Smooth muscle cell (in vitro differentiated cells): Measurements from ENCODE around the gene MESP2. TPM values are rescaled to one million over a fixed set of nuclear protein-coding genes. Genes with fewer than 3 reads are reported as not detected.

Experiments used
- DNase-seq: peaks from one replicate; lab custom pipeline; 2025; ENCODE audit not compliant: unreplicated experiment; lab: John Stamatoyannopoulos, UW
- H2AFZ ChIP-seq: fragments of 200-600 bp; sonication (generic); 2 replicates; pipeline ENCODE4 v1.6.0; 2016; ENCODE audit warnings: antibody characterized with exemption, low read depth, mild to moderate bottlenecking
- H3F3A ChIP-seq: fragments of 200-600 bp; sonication (generic); 2 replicates; pipeline ENCODE4 v1.6.0; 2017; ENCODE audit warnings: antibody characterized with exemption, low read depth
- H3K27ac ChIP-seq: fragments of 200-600 bp; sonication (generic); 2 replicates; pipeline ENCODE4 v1.5.1; 2016; ENCODE audit warnings: low read depth, mild to moderate bottlenecking
- H3K27me3 ChIP-seq: fragments of 200-600 bp; sonication (generic); 2 replicates; pipeline ENCODE4 v1.6.1; 2016; ENCODE audit warnings: low read depth, mild to moderate bottlenecking
- H3K36me3 ChIP-seq: fragments of 200-600 bp; sonication (generic); 2 replicates; pipeline ENCODE4 v1.5.1; 2016; ENCODE audit warnings: low read depth
- H3K4me1 ChIP-seq: fragments of 200-600 bp; sonication (generic); 2 replicates; pipeline ENCODE4 v1.5.1; 2016; ENCODE audit warnings: low read depth
- H3K4me2 ChIP-seq: fragments of 200-600 bp; sonication (generic); 2 replicates; pipeline ENCODE4 v1.6.0; 2016; ENCODE audit warnings: mild to moderate bottlenecking
- H3K4me3 ChIP-seq: fragments of 200-600 bp; sonication (generic); 2 replicates; pipeline ENCODE4 v1.5.1; 2016; ENCODE audit warnings: mild to moderate bottlenecking
- H3K79me2 ChIP-seq: fragments of 200-600 bp; sonication (generic); 2 replicates; pipeline ENCODE4 v1.6.0; 2016; ENCODE audit warnings: low read depth, mild to moderate bottlenecking
- H3K9ac ChIP-seq: fragments of 200-600 bp; sonication (generic); 2 replicates; pipeline ENCODE4 v1.6.0; 2016; ENCODE audit warnings: low read depth
- H3K9me3 ChIP-seq: fragments of 200-600 bp; sonication (generic); replicated peaks from 2 replicates; pipeline ENCODE4 v1.5.1; 2016; ENCODE audit warnings: low read depth
- H4K20me1 ChIP-seq: fragments of 200-600 bp; sonication (generic); 2 replicates; pipeline ENCODE4 v1.6.0; 2016; ENCODE audit warnings: low read depth
- WGBS: methylation state at CpG from one replicate; pipeline ENCODE4 v1.1.7; 2016; ENCODE audit warnings: low lambda C conversion rate; 5-methylcytosine and 5-hydroxymethylcytosine counted together
- polyA plus RNA-seq: library from polyadenylated mRNA; unstranded; fragments of >200 nt; fragmentation: Nextera tagmentation; extraction: Ambion mirVana; gene quantifications from 2 replicates; pipeline ENCODE4 v1.2.1, GENCODE V29; 2016
- total RNA-seq: library from RNA; depleted of rRNA; stranded (reverse); fragments of >200 nt; gene quantifications from 2 replicates; pipeline ENCODE4 v1.2.3, GENCODE V29; 2014
- TF ChIP-seq, protein P1 (sequence below): fragments of 200-600 bp; sonication (generic); IDR thresholded peaks from 2 replicates; pipeline ENCODE4 v1.5.1; 2017; ENCODE audit warnings: borderline replicate concordance, mild to moderate bottlenecking, antibody characterized with exemption; ENCODE audit not compliant: insufficient read depth, poor library complexity, severe bottlenecking

Gene MESP2
- total and polyA plus RNA-seq, 2 experiments from 2014 or later: 0.09 TPM; not detected in 1

DNA sequence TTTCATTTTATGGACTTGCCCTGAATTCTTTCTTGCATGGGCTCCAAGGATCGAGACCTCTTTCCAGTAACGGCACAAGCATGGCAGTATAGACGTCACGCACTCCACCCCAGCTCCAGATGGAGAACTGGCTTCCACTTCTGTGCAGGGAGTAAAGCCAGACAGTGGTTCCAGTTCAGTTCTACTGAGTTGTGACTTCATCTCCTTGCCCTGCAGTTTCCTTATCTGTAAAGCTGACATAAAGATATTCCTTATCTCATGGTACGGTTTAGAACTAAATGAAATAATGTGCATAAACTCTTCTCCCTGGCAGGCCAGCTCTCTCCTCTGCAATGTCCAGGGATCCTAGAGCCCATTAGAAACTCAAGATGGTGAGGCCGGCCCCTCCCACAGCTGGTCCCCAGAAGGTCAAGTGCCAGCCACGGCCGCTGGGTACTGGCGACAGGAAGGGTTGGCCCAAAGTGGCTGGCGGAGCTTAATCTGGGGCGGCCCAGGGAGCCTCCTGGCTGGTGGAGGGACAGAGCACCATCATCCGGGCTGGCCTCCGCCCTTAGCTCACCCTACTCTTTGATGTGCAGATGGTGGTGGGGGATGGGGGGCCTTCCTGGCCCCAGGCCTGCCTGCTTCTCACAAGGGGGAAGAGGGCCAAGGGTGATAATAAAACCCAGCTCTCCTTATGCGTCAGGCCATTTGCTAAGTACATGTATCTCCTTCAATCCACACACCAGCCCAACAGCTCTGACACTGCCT, 7.2 kb downstream of the MESP2 start:
- H4K20me1 ChIP-seq: no peaks in the 10 kb centered on the region
- no peaks in the 10 kb centered on the region for H3K9me3 ChIP-seq
- TF ChIP-seq, protein P1, sequence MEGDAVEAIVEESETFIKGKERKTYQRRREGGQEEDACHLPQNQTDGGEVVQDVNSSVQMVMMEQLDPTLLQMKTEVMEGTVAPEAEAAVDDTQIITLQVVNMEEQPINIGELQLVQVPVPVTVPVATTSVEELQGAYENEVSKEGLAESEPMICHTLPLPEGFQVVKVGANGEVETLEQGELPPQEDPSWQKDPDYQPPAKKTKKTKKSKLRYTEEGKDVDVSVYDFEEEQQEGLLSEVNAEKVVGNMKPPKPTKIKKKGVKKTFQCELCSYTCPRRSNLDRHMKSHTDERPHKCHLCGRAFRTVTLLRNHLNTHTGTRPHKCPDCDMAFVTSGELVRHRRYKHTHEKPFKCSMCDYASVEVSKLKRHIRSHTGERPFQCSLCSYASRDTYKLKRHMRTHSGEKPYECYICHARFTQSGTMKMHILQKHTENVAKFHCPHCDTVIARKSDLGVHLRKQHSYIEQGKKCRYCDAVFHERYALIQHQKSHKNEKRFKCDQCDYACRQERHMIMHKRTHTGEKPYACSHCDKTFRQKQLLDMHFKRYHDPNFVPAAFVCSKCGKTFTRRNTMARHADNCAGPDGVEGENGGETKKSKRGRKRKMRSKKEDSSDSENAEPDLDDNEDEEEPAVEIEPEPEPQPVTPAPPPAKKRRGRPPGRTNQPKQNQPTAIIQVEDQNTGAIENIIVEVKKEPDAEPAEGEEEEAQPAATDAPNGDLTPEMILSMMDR: no peak
- H3K4me2 ChIP-seq: peak overlapping the region; percentile 50
- H2AFZ ChIP-seq: peak overlapping the region; percentile 3
- WGBS: 19% methylated on average over 14 of the region's 14 CpGs
- H3K79me2 ChIP-seq: no peaks in the 10 kb centered on the region
- H3K4me3 ChIP-seq: no peak overlapping the region
- no peaks in the 10 kb centered on the region for H3K4me1 ChIP-seq
- DNase-seq: no peak
- peaks cover 9% of the 10 kb centered on the region for H3F3A ChIP-seq
- peaks cover 7% of the 10 kb centered on the region for H3K36me3 ChIP-seq
- peak overlapping the region; percentile 8 for H3K27ac ChIP-seq
- H3K9ac ChIP-seq: no peak overlapping the region
- H3K27me3 ChIP-seq: no peaks in the 10 kb centered on the region

DNA sequence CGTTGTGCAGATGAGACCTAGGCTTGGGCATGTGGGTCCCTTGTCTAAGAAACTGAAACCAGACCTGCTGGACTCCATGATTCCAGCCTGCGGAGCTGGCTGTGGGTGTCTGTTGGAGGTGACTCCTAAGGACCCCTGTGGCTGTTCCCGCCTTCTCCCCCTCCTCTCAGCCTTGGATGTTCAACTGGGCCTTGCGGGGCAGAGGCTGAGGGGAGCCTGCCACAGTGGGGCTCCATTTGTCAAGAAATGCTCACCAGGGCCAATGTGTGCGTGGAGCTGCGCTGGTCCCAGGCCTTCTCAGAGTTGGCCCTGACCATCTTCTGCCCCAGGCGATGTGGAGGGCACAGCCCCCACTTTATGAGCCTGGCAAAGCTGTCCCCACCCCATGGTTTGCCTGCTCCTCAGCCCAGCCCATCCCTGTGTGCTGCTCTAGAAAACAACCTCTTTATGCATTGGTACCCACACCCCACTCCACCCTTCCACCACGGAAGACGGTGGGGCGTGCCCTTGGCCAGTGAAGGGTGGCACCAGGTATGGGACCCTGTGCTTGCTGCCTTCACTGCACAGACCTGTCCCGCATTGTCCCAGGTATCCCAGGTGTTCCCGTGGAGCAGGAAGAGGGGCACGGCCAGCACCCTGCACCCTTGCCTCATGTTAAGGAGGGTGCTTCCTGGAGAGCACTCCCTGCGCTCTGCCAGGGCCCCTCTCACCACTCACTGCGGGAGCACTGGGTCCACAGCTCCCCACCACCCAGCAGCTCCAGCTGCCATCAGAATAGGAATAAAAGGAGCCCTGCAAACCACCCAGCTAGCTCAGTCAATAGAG, 7.9 kb downstream of the MESP2 start:
- no peak for DNase-seq
- H3F3A ChIP-seq: peaks cover 9% of the 10 kb centered on the region
- H2AFZ ChIP-seq: no peak overlapping the region
- H3K27ac ChIP-seq: no peak overlapping the region
- H3K4me3 ChIP-seq: no peak overlapping the region
- WGBS: 80% methylated on average over 15 of the region's 15 CpGs
- no peaks in the 10 kb centered on the region for H3K4me1 ChIP-seq
- TF ChIP-seq, protein P1: no peak
- H3K9ac ChIP-seq: no peak overlapping the region
- H3K79me2 ChIP-seq: no peaks in the 10 kb centered on the region
- H3K9me3 ChIP-seq: no peaks in the 10 kb centered on the region
- H3K4me2 ChIP-seq: no peak overlapping the region
- no peaks in the 10 kb centered on the region for H3K27me3 ChIP-seq
- H4K20me1 ChIP-seq: no peaks in the 10 kb centered on the region
- peaks cover 8% of the 10 kb centered on the region for H3K36me3 ChIP-seq

DNA sequence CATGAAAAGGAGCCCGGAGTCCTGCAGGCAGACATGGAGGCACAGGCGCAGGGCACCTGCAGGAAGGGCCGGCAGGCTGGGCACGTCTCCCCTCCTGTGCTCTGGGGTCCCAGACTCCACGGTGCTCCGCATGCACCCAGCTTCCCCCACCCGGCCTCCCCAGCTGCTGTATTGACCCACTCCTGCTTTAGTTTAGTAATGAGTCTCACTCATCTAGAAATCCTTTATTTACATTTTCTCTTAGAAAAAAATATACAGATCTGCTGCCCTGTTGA, 8.5 kb downstream of the MESP2 start:
- no peak for DNase-seq
- no peak overlapping the region for H3K9ac ChIP-seq
- H3K4me1 ChIP-seq: no peaks in the 10 kb centered on the region
- no peak overlapping the region for H3K4me2 ChIP-seq
- H3K9me3 ChIP-seq: no peaks in the 10 kb centered on the region
- H3K79me2 ChIP-seq: no peaks in the 10 kb centered on the region
- WGBS: 96% methylated on average over 7 of the region's 7 CpGs
- H3K36me3 ChIP-seq: peaks cover 8% of the 10 kb centered on the region
- TF ChIP-seq, protein P1: no peak
- H2AFZ ChIP-seq: no peak overlapping the region
- H3K4me3 ChIP-seq: no peak overlapping the region
- H3K27ac ChIP-seq: no peak overlapping the region
- H3F3A ChIP-seq: peaks cover 9% of the 10 kb centered on the region
- H3K27me3 ChIP-seq: no peaks in the 10 kb centered on the region
- no peaks in the 10 kb centered on the region for H4K20me1 ChIP-seq
